HG02610 (cell line): Measurements from ENCODE around the gene PDCD11.
A peak's percentile ranks its signal among the peaks of the same experiment; 100 is the strongest.
"Not testable (repeated sequence)": the region's sequence is repeated elsewhere in the genome, so short reads cannot be mapped to it uniquely, and the experiment has no call there.

Experiments used
- ATAC-seq: cut with Tn5 transposase; IDR thresholded peaks from one replicate; pipeline ENCODE4 v1.9.1; 2021; ENCODE audit warnings: mild to moderate bottlenecking, moderate library complexity; ENCODE audit not compliant: unreplicated experiment

Gene PDCD11

GRCh38 chr10:103396067-103396788 is at the start of gene PDCD11, which contains the start of gene ATP5MK:
TSS of gene PDCD11 (plus strand) at chr10:103396626. CDS start at chr10:103398427, 1,801 bp downstream.
TSS of gene ATP5MK (minus strand) at chr10:103396475. CDS start at chr10:103392457, 4,018 bp downstream.
- ATAC-seq: peak; percentile 99

GRCh38 chr10:103350175-103350516 is 46.3 kb upstream of the PDCD11 start:
- no peak for ATAC-seq

GRCh38 chr10:103350517-103351260 is 45.7 kb upstream of the PDCD11 start, which contains the start of gene PCGF6:
TSS of gene PCGF6 (minus strand) at chr10:103351140. CDS start at chr10:103351066, 74 bp downstream.
- ATAC-seq: peak; percentile 85

- ATAC-seq: no peak
Observed at GRCh38 chr10:103353281-103353680, 43.1 kb upstream of the PDCD11 start.

GRCh38 chr10:103354567-103354966 is 41.9 kb upstream of the PDCD11 start:
- ATAC-seq: not testable (repeated sequence)

GRCh38 chr10:103355906-103356599 is 40.4 kb upstream of the PDCD11 start:
- ATAC-seq: no peak

- not testable (repeated sequence) for ATAC-seq
Observed at GRCh38 chr10:103359493-103359892, 36.9 kb upstream of the PDCD11 start.

- not testable (repeated sequence) for ATAC-seq
Observed at GRCh38 chr10:103360791-103361190, 35.6 kb upstream of the PDCD11 start.

- no peak for ATAC-seq
Observed at GRCh38 chr10:103367379-103367781, 29.0 kb upstream of the PDCD11 start.

- peak; percentile 51 for ATAC-seq
Observed at GRCh38 chr10:103367782-103368518, 28.5 kb upstream of the PDCD11 start, which contains the start of gene TAF5. TSS of gene TAF5 (plus strand) at chr10:103367976. CDS start at chr10:103367990, 14 bp downstream.

GRCh38 chr10:103373544-103373943 is 22.9 kb upstream of the PDCD11 start:
- ATAC-seq: peak; percentile 58

- no peak for ATAC-seq
Observed at GRCh38 chr10:103374263-103374662, 22.2 kb upstream of the PDCD11 start.

GRCh38 chr10:103382769-103383168 is 13.7 kb upstream of the PDCD11 start:
- ATAC-seq: no peak

- ATAC-seq: no peak
Observed at GRCh38 chr10:103394180-103394579, 2.2 kb upstream of the PDCD11 start.

GRCh38 chr10:103395754-103396066 is 716 bp upstream of the PDCD11 start:
- ATAC-seq: no peak

GRCh38 chr10:103396789-103397087 is 312 bp downstream of the PDCD11 start:
- ATAC-seq: no peak

GRCh38 chr10:103397191-103397825 is 882 bp downstream of the PDCD11 start:
- ATAC-seq: no peak

GRCh38 chr10:103413564-103413963 is 17.1 kb downstream of the PDCD11 start:
- no peak for ATAC-seq

GRCh38 chr10:103415581-103415980 is 19.2 kb downstream of the PDCD11 start:
- no peak for ATAC-seq

GRCh38 chr10:103416436-103417147 is 20.2 kb downstream of the PDCD11 start:
- no peak for ATAC-seq
